H9 (cell line): ENCODE results near the gene SUGT1. TPM values are rescaled to one million over a fixed set of nuclear protein-coding genes. Genes with fewer than 3 reads are reported as not detected.

ENCODE experiments used
- DNase-seq: peaks from one replicate; pipeline ENCODE4 v3.0.0-alpha.2; 2017
- H2AFZ ChIP-seq: one replicate; pipeline ENCODE4 v1.6.1; 2013; ENCODE audit warnings: mild to moderate bottlenecking, low read length, control low read depth, moderate library complexity
- H2AK5ac ChIP-seq: 2 replicates; pipeline ENCODE4 v1.6.1; 2013; ENCODE audit warnings: low read length, control low read depth, mixed read lengths; ENCODE audit not compliant: insufficient read length
- H2BK120ac ChIP-seq: one replicate; pipeline ENCODE4 v1.6.1; 2013; ENCODE audit warnings: low read depth, mild to moderate bottlenecking, low read length, control low read depth, inconsistent platforms; ENCODE audit not compliant: poor library complexity, severe bottlenecking
- H2BK12ac ChIP-seq: 2 replicates; pipeline ENCODE4 v1.6.1; 2013; ENCODE audit warnings: low read length, control low read depth, mixed read lengths, low read depth; ENCODE audit not compliant: insufficient read length
- H2BK15ac ChIP-seq: 2 replicates; pipeline ENCODE4 v1.6.1; 2013; ENCODE audit warnings: low read depth, low read length, control low read depth
- H2BK20ac ChIP-seq: one replicate; pipeline ENCODE4 v1.6.1; 2013; ENCODE audit warnings: low read depth, mild to moderate bottlenecking, low read length, control low read depth, inconsistent platforms; ENCODE audit not compliant: poor library complexity, severe bottlenecking
- H2BK5ac ChIP-seq: 2 replicates; pipeline ENCODE4 v1.6.1; 2013; ENCODE audit warnings: low read length, control low read depth, mixed read lengths; ENCODE audit not compliant: insufficient read length
- H3K14ac ChIP-seq: 2 replicates; pipeline ENCODE4 v1.6.1; 2013; ENCODE audit warnings: low read length, control low read depth; ENCODE audit not compliant: insufficient read depth
- H3K18ac ChIP-seq: 2 replicates; pipeline ENCODE4 v1.6.1; 2013; ENCODE audit warnings: low read depth, mild to moderate bottlenecking, mixed read lengths, low read length, control low read depth; ENCODE audit not compliant: insufficient read length
- H3K23ac ChIP-seq: 2 replicates; pipeline ENCODE4 v1.6.1; 2013; ENCODE audit warnings: low read length, control low read depth, mixed read lengths, low read depth; ENCODE audit not compliant: insufficient read length
- H3K23me2 ChIP-seq: 2 replicates; pipeline ENCODE4 v1.6.1; 2013; ENCODE audit warnings: low read depth, mild to moderate bottlenecking, mixed read lengths, low read length, control low read depth; ENCODE audit not compliant: insufficient read length, poor library complexity, severe bottlenecking
- H3K27ac ChIP-seq: 2 replicates; pipeline ENCODE4 v1.5.1; 2013; ENCODE audit warnings: low read length, control low read depth, mixed read lengths, low read depth; ENCODE audit not compliant: insufficient read length
- H3K27me3 ChIP-seq: 2 replicates; pipeline ENCODE4 v1.6.1; 2013; ENCODE audit warnings: low read length, control low read depth, inconsistent platforms; ENCODE audit not compliant: insufficient read depth
- H3K4ac ChIP-seq: 2 replicates; pipeline ENCODE4 v1.6.1; 2013; ENCODE audit warnings: low read depth, mild to moderate bottlenecking, control low read depth, inconsistent platforms, low read length, moderate library complexity
- H3K4me1 ChIP-seq: 2 replicates; pipeline ENCODE4 v1.6.1; 2013; ENCODE audit warnings: low read length, control low read depth, inconsistent platforms; ENCODE audit not compliant: insufficient read depth
- H3K4me2 ChIP-seq: 2 replicates; pipeline ENCODE4 v1.6.1; 2013; ENCODE audit warnings: low read length, control low read depth, mixed read lengths; ENCODE audit not compliant: insufficient read length, insufficient read depth
- H3K56ac ChIP-seq: 2 replicates; pipeline ENCODE4 v1.6.1; 2013; ENCODE audit warnings: low read depth, mild to moderate bottlenecking, mixed read lengths, low read length, control low read depth; ENCODE audit not compliant: insufficient read length
- H3K79me1 ChIP-seq: 2 replicates; pipeline ENCODE4 v1.6.1; 2013; ENCODE audit warnings: low read depth, mild to moderate bottlenecking, moderate library complexity, low read length, control low read depth, inconsistent platforms; ENCODE audit not compliant: insufficient read depth, poor library complexity, severe bottlenecking
- H3K79me2 ChIP-seq: 2 replicates; pipeline ENCODE4 v1.6.1; 2013; ENCODE audit warnings: low read length, control low read depth, inconsistent platforms; ENCODE audit not compliant: insufficient read depth
- H3K9ac ChIP-seq: 2 replicates; pipeline ENCODE4 v1.6.1; 2013; ENCODE audit warnings: low read length, control low read depth, mixed read lengths; ENCODE audit not compliant: insufficient read length; ENCODE audit errors: extremely low read depth
- H3K9me3 ChIP-seq: one replicate; pipeline ENCODE4 v1.6.1; 2013; ENCODE audit warnings: low read depth, low read length, inconsistent platforms; ENCODE audit not compliant: control insufficient read depth
- H3T11ph ChIP-seq: one replicate; pipeline ENCODE4 v1.6.1; 2013; ENCODE audit warnings: mild to moderate bottlenecking, low read length, control low read depth, inconsistent platforms
- H4K20me1 ChIP-seq: one replicate; pipeline ENCODE4 v1.6.1; 2013; ENCODE audit not compliant: control insufficient read depth, insufficient read length, insufficient read depth
- H4K5ac ChIP-seq: 2 replicates; pipeline ENCODE4 v1.6.1; 2013; ENCODE audit warnings: low read depth, mild to moderate bottlenecking, mixed read lengths, low read length, control low read depth; ENCODE audit not compliant: insufficient read length
- H4K8ac ChIP-seq: replicated peaks from 2 replicates; pipeline ENCODE4 v1.6.1; 2013; ENCODE audit warnings: low read length, control low read depth, mixed read lengths, low read depth; ENCODE audit not compliant: insufficient read length
- H4K91ac ChIP-seq: 2 replicates; pipeline ENCODE4 v1.6.1; 2013; ENCODE audit warnings: low read depth, mild to moderate bottlenecking, moderate library complexity, mixed read lengths, low read length, control low read depth; ENCODE audit not compliant: insufficient read length
- H3K27ac Mint-ChIP-seq, 3 experiments: 2 replicates in 2 of 3; 3 replicates in 1 of 3; pipeline ENCODE4 v1.8.0; 2020 to 2021; ENCODE audit warnings: mixed read lengths in 3 of 3, mild to moderate bottlenecking in 1 of 3, moderate library complexity in 1 of 3
- H3K27me3 Mint-ChIP-seq: 2 replicates; pipeline ENCODE4 v1.8.0; 2021; ENCODE audit warnings: low read depth, mild to moderate bottlenecking, moderate library complexity, mixed read lengths
- H3K36me3 Mint-ChIP-seq, 3 experiments: 2 replicates in 2 of 3; 3 replicates in 1 of 3; pipeline ENCODE4 v1.8.0; 2020 to 2021; ENCODE audit warnings: low read depth in 3 of 3, mixed read lengths in 3 of 3; ENCODE audit not compliant: insufficient read depth in 1 of 3
- H3K4me1 Mint-ChIP-seq, 2 experiments: 2 replicates each; pipeline ENCODE4 v1.8.0; 2020; ENCODE audit warnings: mixed read lengths in 2 of 2
- H3K4me3 Mint-ChIP-seq, 2 experiments: 2 replicates in 1 of 2; 3 replicates in 1 of 2; pipeline ENCODE4 v1.8.0; 2020 to 2021; ENCODE audit warnings: mild to moderate bottlenecking in 2 of 2, mixed read lengths in 2 of 2, moderate library complexity in 1 of 2
- H3K9me3 Mint-ChIP-seq, 2 experiments: 2 replicates in 1 of 2; 3 replicates in 1 of 2; pipeline ENCODE4 v1.8.0; 2020; ENCODE audit warnings: mild to moderate bottlenecking in 2 of 2, mixed read lengths in 2 of 2, moderate library complexity in 1 of 2
- CTCF ChIP-seq: fragments of 200-600 bp; sonication (generic); conservative IDR thresholded peaks from 3 replicates; pipeline ENCODE4 v1.8.0; 2021; ENCODE audit warnings: antibody characterized with exemption, mild to moderate bottlenecking
- total RNA-seq: library from RNA; stranded (reverse); gene quantifications from 2 replicates; pipeline ENCODE4 v1.2.1, GENCODE V29; 2021

The SUGT1 gene
- total RNA-seq, 1 experiment from 2014 or later = 99.6 TPM

DNA sequence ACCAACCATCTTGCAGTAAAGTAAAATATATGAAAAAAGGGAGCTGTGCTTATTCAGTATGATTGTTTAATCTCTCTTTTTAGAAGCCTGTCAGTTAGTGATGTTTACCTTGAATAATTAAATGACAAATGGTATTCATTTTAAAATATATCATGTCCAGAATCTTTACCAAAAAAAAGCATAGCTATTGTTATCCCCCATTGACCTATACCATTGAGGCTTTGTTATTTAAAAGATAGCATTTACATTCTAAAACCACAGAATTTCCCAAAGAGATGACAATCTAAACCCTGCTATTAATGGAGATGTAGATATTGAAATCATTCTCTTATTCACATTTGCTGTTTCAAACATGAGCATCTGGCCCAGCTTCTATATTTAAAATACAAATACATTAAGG lies 84.8 kb downstream of the SUGT1 start:
- Histone ChIP-seq H2BK12ac (no peak overlapping the region), H3K4me2 (peak overlapping the region; percentile 57), H3K23me2 (peaks cover 10% of the 10 kb centered on the region), H3K14ac (no peak overlapping the region), H4K5ac (no peak overlapping the region), H3K79me1 (no peaks in the 10 kb centered on the region), H4K91ac (no peak overlapping the region), H2BK15ac (no peak overlapping the region), H3K56ac (no peak overlapping the region), H3K27me3 (no peaks in the 10 kb centered on the region), H4K20me1 (no peaks in the 10 kb centered on the region), H3K9me3 (no peaks in the 10 kb centered on the region), H3K4ac (no peak overlapping the region), H2AFZ (no peak overlapping the region), H2BK120ac (no peak overlapping the region), H2BK20ac (no peak overlapping the region), H3K79me2 (no peaks in the 10 kb centered on the region), H3T11ph (no peak overlapping the region), H3K27ac (peak overlapping the region; percentile 34), H2AK5ac (no peak overlapping the region), H3K23ac (no peak overlapping the region), H2BK5ac (no peak overlapping the region), H4K8ac (no peak overlapping the region), H3K18ac (no peak overlapping the region), H3K9ac (no peak overlapping the region), H3K4me1 (peaks cover 2% of the 10 kb centered on the region; the same call in 1 of the 2 replicates)
- peaks cover 5 to 29% (median 25%) of the 10 kb centered on the region in 3 experiments for H3K36me3 Mint-ChIP-seq
- peaks cover 1 to 3% of the 10 kb centered on the region in 2 experiments; a peak in 4 of 5 replicates for H3K9me3 Mint-ChIP-seq
- peak overlapping the region; percentile 79 to 88; a peak in 4 of 5 replicates for H3K4me3 Mint-ChIP-seq
- TF ChIP-seq CTCF = no peak
- no peak for DNase-seq
- H3K4me1 Mint-ChIP-seq = peaks cover 47 to 56% of the 10 kb centered on the region in 2 experiments
- peaks cover 4% of the 10 kb centered on the region; the same call in 1 of the 2 replicates for H3K27me3 Mint-ChIP-seq
- peak overlapping the region in 2 of 3 experiments; percentile 76 to 93; a peak in 4 of 7 replicates for H3K27ac Mint-ChIP-seq
